GM12878 (cell line): ENCODE data around the gene CTIF. TPM values are rescaled to one million over a fixed set of nuclear protein-coding genes. Genes with fewer than 3 reads are reported as not detected.

ENCODE experiments used
- BCLAF1 ChIP-seq: fragments of 450-650 bp; IDR thresholded peaks from 2 replicates; pipeline ENCODE4 v1.6.1; 2017; ENCODE audit warnings: antibody characterized with exemption, mild to moderate bottlenecking, moderate library complexity
- CHD4 ChIP-seq: fragments of 200-600 bp; sonication (generic); IDR thresholded peaks from 2 replicates; pipeline ENCODE4 v1.6.1; 2016; ENCODE audit warnings: mild to moderate bottlenecking
- E2F4 ChIP-seq: IDR thresholded peaks from 2 replicates; pipeline ENCODE4 v1.6.1; 2012; ENCODE audit warnings: low read depth, low read length, improper control_type of control experiment
- EED ChIP-seq: sonication (generic); IDR thresholded peaks from 2 replicates; pipeline ENCODE4 v1.6.1; 2016; ENCODE audit warnings: antibody characterized with exemption, low read depth
- ETV6 ChIP-seq, 2 experiments: fragments of 450-650 bp in 1 of 2; IDR thresholded peaks in 1 of 2; conservative IDR thresholded peaks in 1 of 2; 2 replicates each; pipeline ENCODE4 v1.6.1; 2014; ENCODE audit warnings: antibody characterized with exemption in 1 of 2, borderline replicate concordance in 1 of 2, low read depth in 1 of 2, mild to moderate bottlenecking in 1 of 2, moderate library complexity in 1 of 2
- IRF4 ChIP-seq: IDR thresholded peaks from 2 replicates; pipeline ENCODE4 v1.6.1; 2011; ENCODE audit warnings: low read depth, low read length
- MEF2B ChIP-seq: fragments of 450-650 bp; IDR thresholded peaks from 2 replicates; pipeline ENCODE4 v1.6.1; 2018; ENCODE audit warnings: mild to moderate bottlenecking, moderate library complexity; ENCODE audit not compliant: partially characterized antibody, poor library complexity, severe bottlenecking
- NFIC ChIP-seq: IDR thresholded peaks from 2 replicates; pipeline ENCODE4 v1.6.1; 2012; ENCODE audit warnings: low read depth, mild to moderate bottlenecking, inconsistent platforms, low read length, moderate library complexity
- NR2C1 ChIP-seq: fragments of 450-650 bp; IDR thresholded peaks from 2 replicates; pipeline ENCODE4 v1.6.1; 2017; ENCODE audit warnings: antibody characterized with exemption, mild to moderate bottlenecking, moderate library complexity
- POLR2A ChIP-seq: IDR thresholded peaks from 2 replicates; pipeline ENCODE4 v1.6.1; 2011; ENCODE audit warnings: low read depth, mild to moderate bottlenecking, low read length
- SMARCA5 ChIP-seq: fragments of 450-650 bp; IDR thresholded peaks from 2 replicates; pipeline ENCODE4 v1.6.1; 2017; ENCODE audit warnings: mild to moderate bottlenecking
- ZBTB33 ChIP-seq: fragments of 450-650 bp; IDR thresholded peaks from 2 replicates; pipeline ENCODE4 v1.6.1; 2017; ENCODE audit warnings: mild to moderate bottlenecking
- polyA plus RNA-seq, 11 experiments: library from polyadenylated mRNA; depleted of rRNA in 4 of 11; unstranded in 6 of 11; stranded (reverse) in 5 of 11; fragments of >200 nt; fragmentation: Nextera tagmentation in 4 of 11; fragmentation: Illumina TruSeq in 1 of 11; extraction: Ambion mirVana in 4 of 11; extraction: Trizol in 1 of 11; gene quantifications; 1 replicate in 1 of 11; 2 replicates in 10 of 11; pipeline versions ENCODE4 v1.2.1 to v1.2.3, GENCODE V29; 2011 to 2016; ENCODE audit warnings: inconsistent platforms in 2 of 11, missing spikeins in 2 of 11, low read depth in 1 of 11
- total RNA-seq, 4 experiments: library from RNA; depleted of rRNA in 3 of 4; stranded (reverse); fragments of >200 nt in 3 of 4; fragmentation: Illumina TruSeq in 1 of 4; extraction: Trizol in 1 of 4; gene quantifications; 2 replicates each; pipeline versions ENCODE4 v1.2.1 to v1.2.3, GENCODE V29; 2013 to 2021
- TF ChIP-seq, protein P1 (sequence below): fragments of 450-650 bp; IDR thresholded peaks from 2 replicates; pipeline ENCODE4 v1.6.1; 2017; ENCODE audit warnings: borderline replicate concordance
- TF ChIP-seq, protein P2 (sequence below): fragments of 450-650 bp; IDR thresholded peaks from 2 replicates; pipeline ENCODE4 v1.6.1; 2017; ENCODE audit warnings: mild to moderate bottlenecking, moderate library complexity
- TF ChIP-seq, protein P3 (sequence below): fragments of 450-650 bp; IDR thresholded peaks from 2 replicates; pipeline ENCODE4 v1.6.1; 2018; ENCODE audit warnings: mild to moderate bottlenecking, low read depth, moderate library complexity; ENCODE audit not compliant: partially characterized antibody

The CTIF gene
- total and polyA plus RNA-seq, 10 of the 15 experiments (the other 5 are each of a cell fraction or from before 2014, with no cell fraction given), result 0.06 to 11.6 (median 2.5) TPM

DNA sequence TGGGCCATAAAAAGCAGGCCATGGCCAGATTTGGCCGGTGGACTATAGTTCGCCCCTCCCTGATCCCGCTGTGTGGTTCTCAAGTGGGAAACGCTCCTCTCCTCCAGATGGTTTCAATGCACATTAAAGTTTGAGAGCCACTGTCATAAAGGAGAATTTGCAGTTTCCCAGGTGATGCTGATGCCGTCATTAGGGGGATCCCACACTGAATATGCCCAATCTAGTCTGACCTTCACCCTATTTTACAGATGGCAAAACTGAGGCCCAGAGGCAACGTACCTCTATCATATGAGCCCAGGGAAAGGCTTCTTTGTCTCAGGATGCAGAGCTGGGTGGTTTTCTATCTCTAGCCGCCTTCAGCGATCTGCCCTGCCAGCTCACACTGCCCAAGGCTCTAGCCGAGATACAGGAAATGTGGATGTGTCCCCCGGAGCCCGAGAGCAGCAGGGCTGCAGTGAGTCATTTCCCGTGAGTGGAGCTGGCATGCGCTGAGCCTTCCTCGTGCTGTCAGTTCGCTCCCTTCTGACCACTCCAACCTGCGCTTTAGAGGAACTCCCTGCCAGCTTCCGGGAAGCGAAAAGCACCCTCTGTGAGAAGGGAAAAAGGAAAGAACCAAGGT, 295.7 kb downstream of the CTIF start (continued):
- no peak for TF ChIP-seq ZBTB33
- no peak for TF ChIP-seq E2F4
- no peak for TF ChIP-seq BCLAF1
- TF ChIP-seq CHD4, result no peak
- no peak for TF ChIP-seq NR2C1
- TF ChIP-seq, protein P1, sequence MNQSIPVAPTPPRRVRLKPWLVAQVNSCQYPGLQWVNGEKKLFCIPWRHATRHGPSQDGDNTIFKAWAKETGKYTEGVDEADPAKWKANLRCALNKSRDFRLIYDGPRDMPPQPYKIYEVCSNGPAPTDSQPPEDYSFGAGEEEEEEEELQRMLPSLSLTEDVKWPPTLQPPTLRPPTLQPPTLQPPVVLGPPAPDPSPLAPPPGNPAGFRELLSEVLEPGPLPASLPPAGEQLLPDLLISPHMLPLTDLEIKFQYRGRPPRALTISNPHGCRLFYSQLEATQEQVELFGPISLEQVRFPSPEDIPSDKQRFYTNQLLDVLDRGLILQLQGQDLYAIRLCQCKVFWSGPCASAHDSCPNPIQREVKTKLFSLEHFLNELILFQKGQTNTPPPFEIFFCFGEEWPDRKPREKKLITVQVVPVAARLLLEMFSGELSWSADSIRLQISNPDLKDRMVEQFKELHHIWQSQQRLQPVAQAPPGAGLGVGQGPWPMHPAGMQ, result no peak
- TF ChIP-seq, protein P2, sequence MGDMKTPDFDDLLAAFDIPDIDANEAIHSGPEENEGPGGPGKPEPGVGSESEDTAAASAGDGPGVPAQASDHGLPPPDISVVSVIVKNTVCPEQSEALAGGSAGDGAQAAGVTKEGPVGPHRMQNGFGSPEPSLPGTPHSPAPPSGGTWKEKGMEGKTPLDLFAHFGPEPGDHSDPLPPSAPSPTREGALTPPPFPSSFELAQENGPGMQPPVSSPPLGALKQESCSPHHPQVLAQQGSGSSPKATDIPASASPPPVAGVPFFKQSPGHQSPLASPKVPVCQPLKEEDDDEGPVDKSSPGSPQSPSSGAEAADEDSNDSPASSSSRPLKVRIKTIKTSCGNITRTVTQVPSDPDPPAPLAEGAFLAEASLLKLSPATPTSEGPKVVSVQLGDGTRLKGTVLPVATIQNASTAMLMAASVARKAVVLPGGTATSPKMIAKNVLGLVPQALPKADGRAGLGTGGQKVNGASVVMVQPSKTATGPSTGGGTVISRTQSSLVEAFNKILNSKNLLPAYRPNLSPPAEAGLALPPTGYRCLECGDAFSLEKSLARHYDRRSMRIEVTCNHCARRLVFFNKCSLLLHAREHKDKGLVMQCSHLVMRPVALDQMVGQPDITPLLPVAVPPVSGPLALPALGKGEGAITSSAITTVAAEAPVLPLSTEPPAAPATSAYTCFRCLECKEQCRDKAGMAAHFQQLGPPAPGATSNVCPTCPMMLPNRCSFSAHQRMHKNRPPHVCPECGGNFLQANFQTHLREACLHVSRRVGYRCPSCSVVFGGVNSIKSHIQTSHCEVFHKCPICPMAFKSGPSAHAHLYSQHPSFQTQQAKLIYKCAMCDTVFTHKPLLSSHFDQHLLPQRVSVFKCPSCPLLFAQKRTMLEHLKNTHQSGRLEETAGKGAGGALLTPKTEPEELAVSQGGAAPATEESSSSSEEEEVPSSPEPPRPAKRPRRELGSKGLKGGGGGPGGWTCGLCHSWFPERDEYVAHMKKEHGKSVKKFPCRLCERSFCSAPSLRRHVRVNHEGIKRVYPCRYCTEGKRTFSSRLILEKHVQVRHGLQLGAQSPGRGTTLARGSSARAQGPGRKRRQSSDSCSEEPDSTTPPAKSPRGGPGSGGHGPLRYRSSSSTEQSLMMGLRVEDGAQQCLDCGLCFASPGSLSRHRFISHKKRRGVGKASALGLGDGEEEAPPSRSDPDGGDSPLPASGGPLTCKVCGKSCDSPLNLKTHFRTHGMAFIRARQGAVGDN, result peak; percentile 83
- TF ChIP-seq, protein P3, sequence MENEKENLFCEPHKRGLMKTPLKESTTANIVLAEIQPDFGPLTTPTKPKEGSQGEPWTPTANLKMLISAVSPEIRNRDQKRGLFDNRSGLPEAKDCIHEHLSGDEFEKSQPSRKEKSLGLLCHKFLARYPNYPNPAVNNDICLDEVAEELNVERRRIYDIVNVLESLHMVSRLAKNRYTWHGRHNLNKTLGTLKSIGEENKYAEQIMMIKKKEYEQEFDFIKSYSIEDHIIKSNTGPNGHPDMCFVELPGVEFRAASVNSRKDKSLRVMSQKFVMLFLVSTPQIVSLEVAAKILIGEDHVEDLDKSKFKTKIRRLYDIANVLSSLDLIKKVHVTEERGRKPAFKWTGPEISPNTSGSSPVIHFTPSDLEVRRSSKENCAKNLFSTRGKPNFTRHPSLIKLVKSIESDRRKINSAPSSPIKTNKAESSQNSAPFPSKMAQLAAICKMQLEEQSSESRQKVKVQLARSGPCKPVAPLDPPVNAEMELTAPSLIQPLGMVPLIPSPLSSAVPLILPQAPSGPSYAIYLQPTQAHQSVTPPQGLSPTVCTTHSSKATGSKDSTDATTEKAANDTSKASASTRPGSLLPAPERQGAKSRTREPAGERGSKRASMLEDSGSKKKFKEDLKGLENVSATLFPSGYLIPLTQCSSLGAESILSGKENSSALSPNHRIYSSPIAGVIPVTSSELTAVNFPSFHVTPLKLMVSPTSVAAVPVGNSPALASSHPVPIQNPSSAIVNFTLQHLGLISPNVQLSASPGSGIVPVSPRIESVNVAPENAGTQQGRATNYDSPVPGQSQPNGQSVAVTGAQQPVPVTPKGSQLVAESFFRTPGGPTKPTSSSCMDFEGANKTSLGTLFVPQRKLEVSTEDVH, result no peak
- TF ChIP-seq ETV6 (conservative IDR thresholded peaks at IDR 0.05 in 1 of 2, IDR thresholded peaks at IDR 0.05 in 1 of 2; ENCODE audit: borderline replicate concordance in 1 of 2, low read depth in 1 of 2), result peak in 1 of 2 experiments; percentile 86; a peak in 2 of 4 replicates
- TF ChIP-seq IRF4, result 0 out of 2 replicates have a peak, but pooled peaks have one; percentile 3
- TF ChIP-seq SMARCA5, result peak; percentile 73
- peak; percentile 38 for TF ChIP-seq POLR2A
- peak; percentile 90 for TF ChIP-seq EED
- peak; percentile 8 for TF ChIP-seq MEF2B
- TF ChIP-seq NFIC, result no peak
